NCI-H446 treated with DMSO at 0.1 percent for 48 hours (cell line): ENCODE data around the gene C1QTNF6.

Experiments
- DNase-seq: peaks from one replicate; lab custom pipeline; 2025; lab: John Stamatoyannopoulos, UW

Gene C1QTNF6

GRCh38 chr22:37141971-37142370, 46.1 kb downstream of the C1QTNF6 start:
- DNase-seq: no peak

GRCh38 chr22:37141476-37141875, 46.6 kb downstream of the C1QTNF6 start:
- DNase-seq: no peak

- DNase-seq: no peak
Observed at GRCh38 chr22:37140686-37141323, 47.2 kb downstream of the C1QTNF6 start.

- DNase-seq: no peak
Observed at GRCh38 chr22:37139762-37140161, 48.3 kb downstream of the C1QTNF6 start.

- DNase-seq: no peak
Observed at GRCh38 chr22:37138849-37139561, 49.0 kb downstream of the C1QTNF6 start.

GRCh38 chr22:37137903-37138665, 50.0 kb downstream of the C1QTNF6 start:
- no peak for DNase-seq

GRCh38 chr22:37137131-37137530, 50.9 kb downstream of the C1QTNF6 start:
- DNase-seq: no peak

GRCh38 chr22:37135023-37135422, 53.0 kb downstream of the C1QTNF6 start:
- no peak for DNase-seq

GRCh38 chr22:37133304-37134018, 54.6 kb downstream of the C1QTNF6 start:
- no peak for DNase-seq

GRCh38 chr22:37132773-37133172, 55.3 kb downstream of the C1QTNF6 start:
- DNase-seq: no peak
